NT2/D1 (cell line): Measurements from ENCODE around the gene RIMKLA.

ENCODE experiments used
- SUZ12 ChIP-seq: IDR thresholded peaks from 2 replicates; pipeline ENCODE4 v1.6.1; 2011; ENCODE audit not compliant: insufficient read length, insufficient read depth; ENCODE audit errors: extremely low read depth
- ZNF274 ChIP-seq: IDR thresholded peaks from 2 replicates; pipeline ENCODE4 v1.6.1; 2011; ENCODE audit warnings: mild to moderate bottlenecking, low read depth, low read length

- TF ChIP-seq ZNF274 (no peak), SUZ12 (no peak)
Measured at GRCh38 chr1:42430286-42431135, 49.9 kb downstream of the RIMKLA start.
